ENCODE data around the gene CNN2. TPM values are rescaled to one million over a fixed set of nuclear protein-coding genes. Genes with fewer than 3 reads are reported as not detected.
"Not testable (repeated sequence)": the region's sequence is repeated elsewhere in the genome, so short reads cannot be mapped to it uniquely, and the experiment has no call there.

CNN2 gene
- total and polyA plus RNA-seq, 2 experiments from 2014 or later, result 115 to 247 TPM

DNA sequence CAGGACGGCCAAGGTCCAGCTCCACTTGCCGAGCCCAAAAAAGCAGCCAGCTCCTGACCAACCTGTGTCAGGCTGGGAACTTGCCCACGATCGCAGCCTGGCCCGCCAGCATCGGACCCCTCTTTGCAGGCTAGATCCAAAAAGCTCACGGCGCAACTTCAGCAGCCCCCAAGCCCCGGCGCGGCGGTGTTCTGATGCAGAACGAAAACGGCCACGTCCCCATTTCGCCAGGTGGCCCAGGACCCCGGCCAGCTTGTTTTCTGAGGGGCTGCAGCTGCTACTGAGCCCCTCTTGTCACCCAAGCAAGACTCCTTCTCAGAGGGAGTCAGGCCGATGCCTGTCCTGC is 6.8 kb upstream of the CNN2 start:
- WGBS (ENCODE audit: low lambda C conversion rate, missing lambda C conversion rate), result 80% methylated on average over 18 of the region's 18 CpGs
- Histone ChIP-seq H3K4me2 (peak overlapping the region; percentile 99), H3K9me2 (replicated peaks; ENCODE audit: insufficient read depth) (no peaks in the 10 kb centered on the region), H2AFZ (no peak overlapping the region), H3K36me3 (replicated peaks; ENCODE audit: insufficient read depth, low read depth) (no peaks in the 10 kb centered on the region), H3K9me3 (ENCODE audit: low read depth) (no peaks in the 10 kb centered on the region), H3K79me2 (peaks cover 63% of the 10 kb centered on the region), H3K27ac (no peak overlapping the region), H3K4me3 (peak overlapping the region; percentile 29), H3K4me1 (ENCODE audit: insufficient read depth) (peaks cover 42% of the 10 kb centered on the region), H4K20me1 (ENCODE audit: insufficient read depth, poor library complexity, severe bottlenecking) (peaks cover 60% of the 10 kb centered on the region), H3K27me3 (no peaks in the 10 kb centered on the region)
- TF ChIP-seq EZH2 (IDR thresholded peaks at IDR 0.05; ENCODE audit: borderline replicate concordance) (no peak), CTCF (IDR thresholded peaks at IDR 0.05; ENCODE audit: poor library complexity) (no peak), EZH2phosphoT487 (IDR thresholded peaks at IDR 0.05; ENCODE audit: low read depth, severe bottlenecking, unreplicated experiment) (no peak)
- no peak for DNase-seq (ENCODE audit: low spot score)

DNA sequence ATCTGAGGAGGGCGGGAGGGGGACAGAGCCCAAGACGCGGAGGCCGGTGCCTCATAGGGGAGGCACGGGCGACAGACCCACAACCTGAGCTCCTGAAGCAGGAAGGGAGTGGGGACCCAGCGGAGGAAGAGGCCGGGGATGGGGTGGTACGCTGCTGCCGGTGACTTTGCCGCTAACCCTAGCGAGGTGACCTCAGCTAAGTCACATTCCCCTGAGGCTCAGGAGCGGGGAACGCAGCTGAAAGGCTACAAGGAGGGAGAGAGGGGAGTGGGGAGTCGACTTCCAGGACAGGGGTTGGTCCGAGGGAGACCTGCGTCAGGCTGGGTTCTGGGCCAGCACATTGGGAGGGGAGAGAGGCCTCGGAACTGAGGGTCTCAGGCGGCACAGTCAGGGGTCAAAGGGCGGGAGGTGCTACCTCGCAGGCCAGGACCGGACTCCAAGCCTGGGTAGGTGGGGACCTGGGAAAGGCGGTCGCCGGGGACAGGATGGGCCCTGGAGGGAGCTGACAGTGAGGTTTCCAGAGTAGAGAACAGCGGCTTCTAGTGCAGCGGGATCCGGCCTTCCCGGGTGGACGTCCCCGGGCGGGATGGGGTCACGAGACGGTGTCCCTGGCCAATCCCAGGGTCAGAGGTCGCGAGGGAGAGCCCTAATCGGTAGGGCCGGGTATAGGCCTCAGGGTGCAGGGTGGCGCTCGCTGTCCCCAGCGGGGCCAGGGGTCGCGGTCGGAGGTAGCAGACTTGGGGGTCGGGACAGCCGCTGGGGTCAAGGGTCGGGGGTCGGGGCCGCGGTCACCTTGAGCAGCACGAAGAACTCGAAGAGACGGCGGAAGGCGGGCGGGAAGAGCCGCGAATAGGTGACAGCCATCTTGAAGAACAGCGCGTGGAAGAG is 6.2 kb upstream of the CNN2 start:
- Histone ChIP-seq H3K4me1 (ENCODE audit: insufficient read depth) (peaks cover 43% of the 10 kb centered on the region), H3K9me2 (replicated peaks; ENCODE audit: insufficient read depth) (no peaks in the 10 kb centered on the region), H3K79me2 (peaks cover 60% of the 10 kb centered on the region), H2AFZ (no peak overlapping the region), H3K27me3 (no peaks in the 10 kb centered on the region), H4K20me1 (ENCODE audit: insufficient read depth, poor library complexity, severe bottlenecking) (peaks cover 53% of the 10 kb centered on the region), H3K4me2 (peak overlapping the region; percentile 99), H3K9me3 (ENCODE audit: low read depth) (no peaks in the 10 kb centered on the region), H3K36me3 (replicated peaks; ENCODE audit: insufficient read depth, low read depth) (no peaks in the 10 kb centered on the region), H3K4me3 (peak overlapping the region; percentile 29), H3K27ac (peak overlapping the region; percentile 42)
- TF ChIP-seq EZH2 (IDR thresholded peaks at IDR 0.05; ENCODE audit: borderline replicate concordance) (no peak), CTCF (IDR thresholded peaks at IDR 0.05; ENCODE audit: poor library complexity) (no peak), EZH2phosphoT487 (IDR thresholded peaks at IDR 0.05; ENCODE audit: low read depth, severe bottlenecking, unreplicated experiment) (no peak)
- DNase-seq (ENCODE audit: low spot score), result no peak
- 6% methylated on average over 34 of the region's 60 CpGs for WGBS (ENCODE audit: low lambda C conversion rate, missing lambda C conversion rate)

DNA sequence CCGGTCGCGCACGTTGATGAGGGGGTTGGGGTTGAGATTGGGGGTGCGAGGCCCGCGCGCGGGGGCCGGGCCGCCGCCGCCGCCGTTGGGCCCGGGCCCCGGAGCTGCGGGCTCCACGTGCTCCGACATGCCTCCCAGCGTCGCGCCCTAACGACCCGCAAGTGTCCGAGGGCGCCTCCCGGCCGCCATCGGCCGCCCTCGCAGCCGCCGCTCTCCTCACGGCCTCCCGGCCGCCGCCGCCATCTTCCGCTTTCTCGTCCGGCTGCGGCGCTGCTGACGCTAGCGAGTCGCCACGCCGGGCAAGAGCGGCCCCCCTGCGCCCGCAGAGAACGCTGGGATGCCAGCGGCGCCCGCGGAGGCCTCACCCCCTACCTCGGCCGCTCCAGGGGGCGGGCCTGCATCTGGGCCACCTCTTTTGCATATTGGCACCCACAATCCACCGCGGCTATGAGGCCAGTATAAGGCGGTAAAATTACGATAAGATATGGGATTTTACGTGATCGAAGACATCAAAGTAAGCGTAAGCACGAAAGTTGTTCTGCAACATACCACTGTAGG is 5.5 kb upstream of the CNN2 start, which contains the start of gene TMEM259:
Gene TMEM259 (minus strand): TSS at position 256 of the 558 bp plus-strand sequence. CDS start 127 bp downstream, at position 129.
- TF ChIP-seq EZH2 (IDR thresholded peaks at IDR 0.05; ENCODE audit: borderline replicate concordance) (no peak), EZH2phosphoT487 (IDR thresholded peaks at IDR 0.05; ENCODE audit: low read depth, severe bottlenecking, unreplicated experiment) (no peak), CTCF (IDR thresholded peaks at IDR 0.05; ENCODE audit: poor library complexity) (no peak)
- peaks cover 46% of the 10 kb centered on the region for H4K20me1 ChIP-seq (ENCODE audit: insufficient read depth, poor library complexity, severe bottlenecking)
- WGBS (ENCODE audit: low lambda C conversion rate, missing lambda C conversion rate), result under 1% methylated on average over 32 of the region's 68 CpGs
- H3K9me3 ChIP-seq (ENCODE audit: low read depth), result no peaks in the 10 kb centered on the region
- no peaks in the 10 kb centered on the region for H3K27me3 ChIP-seq
- H3K4me3 ChIP-seq, result peak within 1 kb of the TSS; percentile 29
- H3K27ac ChIP-seq, result peak within 1 kb of the TSS; percentile 78
- H3K4me2 ChIP-seq, result peak within 1 kb of the TSS; percentile 99
- H3K79me2 ChIP-seq, result peaks cover 58% of the 10 kb centered on the region
- peak; percentile 100 for DNase-seq (ENCODE audit: low spot score)
- peaks cover 46% of the 10 kb centered on the region for H3K4me1 ChIP-seq (ENCODE audit: insufficient read depth)
- H2AFZ ChIP-seq, result no peak within 1 kb of the TSS
- no peaks in the 10 kb centered on the region for H3K36me3 ChIP-seq (replicated peaks; ENCODE audit: insufficient read depth, low read depth)
- H3K9me2 ChIP-seq (replicated peaks; ENCODE audit: insufficient read depth), result no peaks in the 10 kb centered on the region

DNA sequence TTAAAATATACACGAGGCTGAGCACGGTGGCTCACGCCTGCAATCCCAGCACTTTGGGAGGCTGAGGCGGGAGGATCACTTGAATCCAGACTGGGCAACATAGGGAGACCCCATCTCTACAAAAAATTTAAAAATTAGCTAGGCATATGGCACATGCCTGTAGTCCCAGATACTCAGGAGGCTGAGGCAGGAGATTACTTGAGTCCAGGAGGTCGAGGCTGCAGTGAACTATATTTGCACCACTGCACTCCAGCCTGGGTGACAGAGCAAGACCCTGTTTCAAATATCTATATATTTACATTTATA is 2.6 kb upstream of the CNN2 start:
- H2AFZ ChIP-seq; H3K36me3 ChIP-seq (replicated peaks; ENCODE audit: insufficient read depth, low read depth); H3K27me3 ChIP-seq; H3K9me2 ChIP-seq (replicated peaks; ENCODE audit: insufficient read depth); H3K27ac ChIP-seq; H3K4me2 ChIP-seq; H3K9me3 ChIP-seq (ENCODE audit: low read depth); H3K4me3 ChIP-seq; DNase-seq (ENCODE audit: low spot score): not testable (repeated sequence)
- Histone ChIP-seq H4K20me1 (ENCODE audit: insufficient read depth, poor library complexity, severe bottlenecking) (peaks cover 25% of the 10 kb centered on the region), H3K4me1 (ENCODE audit: insufficient read depth) (peaks cover 22% of the 10 kb centered on the region), H3K79me2 (peaks cover 53% of the 10 kb centered on the region)
- WGBS (ENCODE audit: low lambda C conversion rate, missing lambda C conversion rate), result 91% methylated on average over 5 of the region's 5 CpGs

GRCh38 chr19:1025080-1025479 is 1.3 kb upstream of the CNN2 start:
- not testable (repeated sequence) for H3K36me3 ChIP-seq (replicated peaks; ENCODE audit: insufficient read depth, low read depth); H3K4me3 ChIP-seq; H3K9me2 ChIP-seq (replicated peaks; ENCODE audit: insufficient read depth); H3K27me3 ChIP-seq; H3K9me3 ChIP-seq (ENCODE audit: low read depth); DNase-seq (ENCODE audit: low spot score); H2AFZ ChIP-seq
- H3K4me2 ChIP-seq, result peak overlapping the region; percentile 100
- WGBS (ENCODE audit: low lambda C conversion rate, missing lambda C conversion rate), result 96% methylated on average over 6 of the region's 6 CpGs
- peak overlapping the region; percentile 100 for H3K27ac ChIP-seq
- H3K79me2 ChIP-seq, result peaks cover 53% of the 10 kb centered on the region
- peaks cover 21% of the 10 kb centered on the region for H3K4me1 ChIP-seq (ENCODE audit: insufficient read depth)
- peaks cover 24% of the 10 kb centered on the region for H4K20me1 ChIP-seq (ENCODE audit: insufficient read depth, poor library complexity, severe bottlenecking)
